ENCODE results near the gene ATP5F1C.

DNA sequence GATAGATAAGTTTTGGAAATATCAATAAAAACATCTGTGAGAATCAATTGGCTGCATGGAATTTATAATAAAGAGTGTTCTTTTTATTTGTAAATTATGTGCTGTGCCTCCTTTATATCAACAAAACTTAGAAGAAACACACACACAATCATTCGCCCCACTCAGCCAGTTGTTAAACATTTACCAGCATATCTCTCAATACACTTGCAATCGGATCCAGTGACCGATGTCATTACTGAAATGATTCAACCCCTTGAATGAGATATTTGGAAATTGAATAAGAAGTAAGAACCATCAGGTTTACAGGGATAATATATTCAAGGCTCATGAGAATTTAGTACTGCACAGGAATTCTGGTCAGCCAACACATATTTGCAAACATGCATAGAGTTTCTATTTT is 65.9 kb downstream of the ATP5F1C start:
- TF ChIP-seq, protein P1, sequence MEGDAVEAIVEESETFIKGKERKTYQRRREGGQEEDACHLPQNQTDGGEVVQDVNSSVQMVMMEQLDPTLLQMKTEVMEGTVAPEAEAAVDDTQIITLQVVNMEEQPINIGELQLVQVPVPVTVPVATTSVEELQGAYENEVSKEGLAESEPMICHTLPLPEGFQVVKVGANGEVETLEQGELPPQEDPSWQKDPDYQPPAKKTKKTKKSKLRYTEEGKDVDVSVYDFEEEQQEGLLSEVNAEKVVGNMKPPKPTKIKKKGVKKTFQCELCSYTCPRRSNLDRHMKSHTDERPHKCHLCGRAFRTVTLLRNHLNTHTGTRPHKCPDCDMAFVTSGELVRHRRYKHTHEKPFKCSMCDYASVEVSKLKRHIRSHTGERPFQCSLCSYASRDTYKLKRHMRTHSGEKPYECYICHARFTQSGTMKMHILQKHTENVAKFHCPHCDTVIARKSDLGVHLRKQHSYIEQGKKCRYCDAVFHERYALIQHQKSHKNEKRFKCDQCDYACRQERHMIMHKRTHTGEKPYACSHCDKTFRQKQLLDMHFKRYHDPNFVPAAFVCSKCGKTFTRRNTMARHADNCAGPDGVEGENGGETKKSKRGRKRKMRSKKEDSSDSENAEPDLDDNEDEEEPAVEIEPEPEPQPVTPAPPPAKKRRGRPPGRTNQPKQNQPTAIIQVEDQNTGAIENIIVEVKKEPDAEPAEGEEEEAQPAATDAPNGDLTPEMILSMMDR (IDR thresholded peaks at IDR 0.05; ENCODE audit: low read depth, low read length, missing input control), result no peak
- TF ChIP-seq, protein P2, sequence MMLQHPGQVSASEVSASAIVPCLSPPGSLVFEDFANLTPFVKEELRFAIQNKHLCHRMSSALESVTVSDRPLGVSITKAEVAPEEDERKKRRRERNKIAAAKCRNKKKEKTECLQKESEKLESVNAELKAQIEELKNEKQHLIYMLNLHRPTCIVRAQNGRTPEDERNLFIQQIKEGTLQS (IDR thresholded peaks at IDR 0.05), result no peak
- TF ChIP-seq YY1 (IDR thresholded peaks at IDR 0.05) (no peak), RAD21 (IDR thresholded peaks at IDR 0.05) (no peak), SP1 (IDR thresholded peaks at IDR 0.05) (no peak), GABPA (IDR thresholded peaks at IDR 0.05 in 1 of 2, conservative IDR thresholded peaks at IDR 0.05 in 1 of 2) (no peak), TAF1 (conservative IDR thresholded peaks at IDR 0.05) (no peak), EGR1 (IDR thresholded peaks at IDR 0.05; ENCODE audit: low read depth in 2 of 2) (no peak), JUND (IDR thresholded peaks at IDR 0.05) (no peak)
- TF ChIP-seq, protein P3, sequence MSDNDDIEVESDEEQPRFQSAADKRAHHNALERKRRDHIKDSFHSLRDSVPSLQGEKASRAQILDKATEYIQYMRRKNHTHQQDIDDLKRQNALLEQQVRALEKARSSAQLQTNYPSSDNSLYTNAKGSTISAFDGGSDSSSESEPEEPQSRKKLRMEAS (IDR thresholded peaks at IDR 0.05), result no peak
- TF ChIP-seq, protein P4, sequence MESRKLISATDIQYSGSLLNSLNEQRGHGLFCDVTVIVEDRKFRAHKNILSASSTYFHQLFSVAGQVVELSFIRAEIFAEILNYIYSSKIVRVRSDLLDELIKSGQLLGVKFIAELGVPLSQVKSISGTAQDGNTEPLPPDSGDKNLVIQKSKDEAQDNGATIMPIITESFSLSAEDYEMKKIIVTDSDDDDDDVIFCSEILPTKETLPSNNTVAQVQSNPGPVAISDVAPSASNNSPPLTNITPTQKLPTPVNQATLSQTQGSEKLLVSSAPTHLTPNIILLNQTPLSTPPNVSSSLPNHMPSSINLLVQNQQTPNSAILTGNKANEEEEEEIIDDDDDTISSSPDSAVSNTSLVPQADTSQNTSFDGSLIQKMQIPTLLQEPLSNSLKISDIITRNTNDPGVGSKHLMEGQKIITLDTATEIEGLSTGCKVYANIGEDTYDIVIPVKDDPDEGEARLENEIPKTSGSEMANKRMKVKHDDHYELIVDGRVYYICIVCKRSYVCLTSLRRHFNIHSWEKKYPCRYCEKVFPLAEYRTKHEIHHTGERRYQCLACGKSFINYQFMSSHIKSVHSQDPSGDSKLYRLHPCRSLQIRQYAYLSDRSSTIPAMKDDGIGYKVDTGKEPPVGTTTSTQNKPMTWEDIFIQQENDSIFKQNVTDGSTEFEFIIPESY (IDR thresholded peaks at IDR 0.05), result no peak

Data from liver (tissue), 3 donors.